K562 (cell line): ENCODE results near the gene MACROD2. TPM values are rescaled to one million over a fixed set of nuclear protein-coding genes. Genes with fewer than 3 reads are reported as not detected.

Source experiments
- ATAC-seq: fragments of 200-7000 bp; cut with Tn5 transposase; 3 replicates; pipeline ENCODE4 v1.9.1; 2020; ENCODE audit warnings: moderate library complexity
- BruUV-seq: library from RNA; stranded (reverse); fragments of 400-500 nt; replicated peaks from 2 replicates; lab custom pipeline; 2021; lab: Mats Ljungman, UMichigan
- CTCF ChIA-PET: fragments of 300-600 bp; formaldehyde crosslinking; extraction: SDS; loops from one replicate; lab custom pipeline; 2021; ENCODE audit warnings: low intra/inter-chr PET ratio; lab: Yijun Ruan, JAX
- POLR2A ChIA-PET: fragments of 300-600, 350-650 bp; sonication (Branson Sonifier 250); formaldehyde crosslinking; extraction: SDS; loops from one replicate; lab custom pipeline; 2021; ENCODE audit warnings: antibody characterized with exemption, inconsistent platforms; lab: Yijun Ruan, JAX
- DNase-seq, 4 experiments: peaks; one replicate each; pipeline versions ENCODE4 v3.0.0 to v3.0.0-alpha.2; 2011 to 2018; ENCODE audit warnings: low spot score in 3 of 4, mixed read lengths in 3 of 4; ENCODE audit errors: extremely low read depth in 1 of 4
- FAIRE-seq: peaks from 2 replicates; lab custom pipeline; 2011; peaks lifted over from hg19 to GRCh38; lab: Jason Lieb, UNC
- H2AFZ ChIP-seq: 2 replicates; pipeline ENCODE4 v1.6.0; 2011; ENCODE audit warnings: low read depth, low read length, control low read depth, inconsistent platforms
- H3K27ac ChIP-seq: fragments of 200-600 bp; 3 replicates; pipeline ENCODE4 v1.8.0; 2011; ENCODE audit warnings: low read depth, mild to moderate bottlenecking, control low read depth, inconsistent platforms, low read length, moderate library complexity, mixed read lengths; ENCODE audit errors: extremely low read depth
- H3K27me3 ChIP-seq, 2 experiments: fragments of 300-600 bp in 1 of 2; 2 replicates in 1 of 2; 3 replicates in 1 of 2; pipeline versions ENCODE4 v1.6.0 to v1.8.0; 2011; ENCODE audit warnings: inconsistent platforms in 2 of 2, low read length in 2 of 2, mild to moderate bottlenecking in 1 of 2, mixed read lengths in 1 of 2, moderate library complexity in 1 of 2; ENCODE audit not compliant: control insufficient read depth in 2 of 2, insufficient read depth in 2 of 2
- H3K36me3 ChIP-seq: fragments of 300-600 bp; 3 replicates; pipeline ENCODE4 v1.8.0; 2011; ENCODE audit warnings: mild to moderate bottlenecking, low read length, inconsistent platforms; ENCODE audit not compliant: control insufficient read depth, insufficient read depth
- H3K4me1 ChIP-seq, 2 experiments: fragments of 200-600 bp in 1 of 2; replicated peaks in 1 of 2; 2 replicates in 1 of 2; 3 replicates in 1 of 2; pipeline versions ENCODE4 v1.5.1 to v1.8.0; 2011; ENCODE audit warnings: inconsistent platforms in 2 of 2, low read length in 2 of 2, mild to moderate bottlenecking in 1 of 2, mixed read lengths in 1 of 2, moderate library complexity in 1 of 2; ENCODE audit not compliant: control insufficient read depth in 2 of 2, insufficient read depth in 2 of 2
- H3K4me2 ChIP-seq: 2 replicates; pipeline ENCODE4 v1.6.1; 2011; ENCODE audit warnings: low read length, control low read depth, inconsistent platforms, mixed read lengths; ENCODE audit not compliant: insufficient read depth
- H3K4me3 ChIP-seq: fragments of 200-600 bp; sonication (generic), shearing (Covaris generic); 2 replicates; pipeline ENCODE4 v1.5.1; 2016; ENCODE audit warnings: control low read depth, inconsistent platforms
- H3K79me2 ChIP-seq: fragments of 200-600 bp; 3 replicates; pipeline ENCODE4 v1.8.0; 2011; ENCODE audit warnings: low read length, inconsistent platforms; ENCODE audit not compliant: control insufficient read depth, insufficient read depth
- H3K9ac ChIP-seq, 2 experiments: 2 replicates each; pipeline versions ENCODE4 v1.6.0 to v1.6.1; 2011; ENCODE audit warnings: low read depth in 2 of 2, low read length in 2 of 2, control low read depth in 1 of 2, inconsistent platforms in 1 of 2, mild to moderate bottlenecking in 1 of 2, mixed read lengths in 1 of 2; ENCODE audit not compliant: insufficient read depth in 1 of 2
- H3K9me1 ChIP-seq: one replicate; pipeline ENCODE4 v1.6.0; 2011; ENCODE audit warnings: inconsistent platforms, mild to moderate bottlenecking, low read length, moderate library complexity; ENCODE audit not compliant: control insufficient read depth, insufficient read depth
- H3K9me3 ChIP-seq: replicated peaks from 2 replicates; pipeline ENCODE4 v1.5.1; 2011; ENCODE audit warnings: low read depth, low read length, inconsistent platforms; ENCODE audit not compliant: control insufficient read depth, insufficient read depth
- H4K20me1 ChIP-seq: replicated peaks from 2 replicates; pipeline ENCODE4 v1.6.1; 2011; ENCODE audit warnings: low read length, inconsistent platforms, mixed read lengths; ENCODE audit not compliant: control insufficient read depth, insufficient read depth
- CAMTA2 ChIP-seq: fragments of 250-450 bp; sonication (Bioruptor Pico); conservative IDR thresholded peaks from 2 replicates; pipeline ENCODE4 v1.5.1; 2022
- ILK ChIP-seq: fragments of 450-650 bp; IDR thresholded peaks from 2 replicates; pipeline ENCODE4 v1.6.1; 2016; ENCODE audit warnings: missing genetic modification characterization, low read depth, mild to moderate bottlenecking, missing compliant biosample characterization, moderate library complexity, borderline replicate concordance
- MTA1 ChIP-seq: fragments of 450-650 bp; IDR thresholded peaks from 2 replicates; pipeline ENCODE4 v1.6.1; 2017; ENCODE audit warnings: borderline replicate concordance
- NFE2 ChIP-seq: IDR thresholded peaks from 2 replicates; pipeline ENCODE4 v1.6.1; 2014; ENCODE audit warnings: antibody characterized with exemption, low read depth
- RFX1 ChIP-seq: fragments of 450-650 bp; IDR thresholded peaks from 2 replicates; pipeline ENCODE4 v1.6.1; 2016; ENCODE audit warnings: mild to moderate bottlenecking, moderate library complexity
- SRF ChIP-seq, 2 experiments: fragments of 250-450, 450-650 bp in 1 of 2; sonication (Bioruptor Pico) in 1 of 2; sonication (generic) in 1 of 2; formaldehyde crosslinking; IDR thresholded peaks; 2 replicates each; pipeline versions ENCODE4 v1.5.0 to v1.5.1; 2020 to 2022; ENCODE audit warnings: mild to moderate bottlenecking in 1 of 2, missing genetic modification reagents in 1 of 2
- TCF3 ChIP-seq: sonication (generic); formaldehyde crosslinking; IDR thresholded peaks from 2 replicates; pipeline ENCODE4 v1.4.0; 2020; ENCODE audit warnings: mild to moderate bottlenecking, missing genetic modification reagents
- U2AF2 ChIP-seq: fragments of 200-400 bp; formaldehyde crosslinking; optimal IDR thresholded peaks from 2 replicates; pipeline ENCODE3; 2017; ENCODE audit warnings: low read depth, mild to moderate bottlenecking, low read length
- YBX1 ChIP-seq: fragments of 450-650 bp; IDR thresholded peaks from 2 replicates; pipeline ENCODE4 v1.7.1; 2016; ENCODE audit warnings: mild to moderate bottlenecking
- ZKSCAN8 ChIP-seq: fragments of 200-800 bp; sonication (Bioruptor generic); IDR thresholded peaks from 2 replicates; pipeline ENCODE4 v1.6.1; 2016; ENCODE audit warnings: missing genetic modification characterization, missing compliant biosample characterization
- WGBS: fragments of 100-300 bp; shearing (Covaris generic); methylation state at CpG from one replicate; pipeline ENCODE4 v1.1.6; 2016; ENCODE audit warnings: low coverage, mixed read lengths; ENCODE audit not compliant: insufficient coverage; ENCODE audit errors: missing lambda C conversion rate; 5-methylcytosine and 5-hydroxymethylcytosine counted together
- in situ Hi-C: fragments of 300-500 bp; cut with MboI; formaldehyde crosslinking; loops from 4 replicates; pipeline ENCODE4 v1.15.0; 2018; ENCODE audit warnings: inconsistent platforms, mixed read lengths
- intact Hi-C: fragments of 100-400 bp; cut with micrococcal nuclease; formaldehyde crosslinking; loops from 2 replicates; pipeline ENCODE4 v1.14.2; 2022
- polyA plus RNA-seq, 8 experiments: library from polyadenylated mRNA; depleted of rRNA in 4 of 8; stranded (reverse) in 5 of 8; unstranded in 3 of 8; fragments of >200 nt; fragmentation: Nextera tagmentation in 2 of 8; fragmentation: Illumina TruSeq in 1 of 8; extraction: Ambion mirVana in 2 of 8; extraction: Trizol in 1 of 8; gene quantifications; 2 replicates each; pipeline versions ENCODE4 v1.2.1 to v1.2.3, GENCODE V29; 2011 to 2014; ENCODE audit warnings: inconsistent platforms in 1 of 8, missing spikeins in 1 of 8
- total RNA-seq, 7 experiments: library from RNA; depleted of rRNA in 6 of 7; stranded (reverse); fragments of >200 nt in 6 of 7; fragmentation: Illumina TruSeq in 2 of 7; extraction: Trizol in 2 of 7; gene quantifications; 2 replicates each; pipeline versions ENCODE4 v1.2.1 to v1.2.3, GENCODE V29; 2011 to 2021; ENCODE audit warnings: low replicate concordance in 1 of 7
- TF ChIP-seq, protein P1 (sequence below): fragments of 250-450 bp; sonication (Bioruptor Pico); IDR thresholded peaks from 2 replicates; pipeline ENCODE4 v1.8.0; 2022; ENCODE audit warnings: moderate library complexity, mild to moderate bottlenecking, inconsistent platforms
- TF ChIP-seq, protein P2 (sequence below): fragments of 200-600 bp; sonication (generic); IDR thresholded peaks from one replicate; pipeline ENCODE4 v1.6.1; 2012; ENCODE audit warnings: mild to moderate bottlenecking, low read depth, low read length, inconsistent platforms

Gene MACROD2
- total and polyA plus RNA-seq, 9 of the 15 experiments (the other 6 are each of a cell fraction or from before 2014, with no cell fraction given) = not detected

DNA sequence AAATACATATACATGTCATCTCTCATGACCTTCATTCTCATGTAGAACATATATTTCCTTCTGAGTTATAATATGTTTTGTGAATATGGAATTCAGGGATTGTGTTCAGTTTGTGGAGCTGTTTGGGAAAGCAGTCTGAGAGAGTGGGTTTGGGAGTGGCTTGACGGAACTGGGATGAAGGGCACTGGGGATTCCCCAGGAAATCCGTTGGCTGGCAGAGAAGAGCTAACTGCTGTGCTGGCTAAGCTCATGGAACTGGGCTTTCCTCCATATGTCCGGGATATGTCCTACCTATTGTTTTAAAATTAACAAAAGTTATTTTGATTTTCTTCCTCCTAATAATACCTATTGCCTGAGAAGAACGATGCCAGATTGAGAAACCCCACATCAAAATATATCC is 701.6 kb downstream of the MACROD2 start:
- FAIRE-seq = no peak
- BruUV-seq = no TSS peak
- WGBS = 0% methylated on average over 4 of the region's 4 CpGs
- H3K4me1 ChIP-seq = no peaks in the 10 kb centered on the region
- no peaks in the 10 kb centered on the region for H3K36me3 ChIP-seq
- H3K9me1 ChIP-seq = no peaks in the 10 kb centered on the region
- no peak for ATAC-seq
- H3K4me3 ChIP-seq = no peak overlapping the region
- no peak for DNase-seq
- no peak overlapping the region for H3K27ac ChIP-seq
- intact Hi-C loops (no loop called here), in situ Hi-C loops (no loop called here)
- no peaks in the 10 kb centered on the region for H3K27me3 ChIP-seq
- H3K79me2 ChIP-seq = no peaks in the 10 kb centered on the region
- ChIA-PET CTCF (no interaction called here), POLR2A (no interaction called here)
- H3K4me2 ChIP-seq = no peak overlapping the region
- peaks cover 2% of the 10 kb centered on the region; the same call in 1 of the 2 replicates for H3K9me3 ChIP-seq
- H4K20me1 ChIP-seq = no peaks in the 10 kb centered on the region
- no peak overlapping the region for H3K9ac ChIP-seq
- H2AFZ ChIP-seq = no peak overlapping the region
- no peak for TF ChIP-seq YBX1
- TF ChIP-seq TCF3 (CRISPR knock-in tag) = no peak
- TF ChIP-seq U2AF2 = no peak
- no peak for TF ChIP-seq CAMTA2 (CRISPR knock-in tag)
- TF ChIP-seq ILK (tag) = no peak
- TF ChIP-seq NFE2 = no peak
- TF ChIP-seq, protein P1, sequence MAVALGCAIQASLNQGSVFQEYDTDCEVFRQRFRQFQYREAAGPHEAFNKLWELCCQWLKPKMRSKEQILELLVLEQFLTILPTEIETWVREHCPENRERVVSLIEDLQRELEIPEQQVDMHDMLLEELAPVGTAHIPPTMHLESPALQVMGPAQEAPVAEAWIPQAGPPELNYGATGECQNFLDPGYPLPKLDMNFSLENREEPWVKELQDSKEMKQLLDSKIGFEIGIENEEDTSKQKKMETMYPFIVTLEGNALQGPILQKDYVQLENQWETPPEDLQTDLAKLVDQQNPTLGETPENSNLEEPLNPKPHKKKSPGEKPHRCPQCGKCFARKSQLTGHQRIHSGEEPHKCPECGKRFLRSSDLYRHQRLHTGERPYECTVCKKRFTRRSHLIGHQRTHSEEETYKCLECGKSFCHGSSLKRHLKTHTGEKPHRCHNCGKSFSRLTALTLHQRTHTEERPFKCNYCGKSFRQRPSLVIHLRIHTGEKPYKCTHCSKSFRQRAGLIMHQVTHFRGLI (CRISPR knock-in tag) = no peak
- TF ChIP-seq MTA1 = no peak
- no peak for TF ChIP-seq RFX1
- TF ChIP-seq, protein P2, sequence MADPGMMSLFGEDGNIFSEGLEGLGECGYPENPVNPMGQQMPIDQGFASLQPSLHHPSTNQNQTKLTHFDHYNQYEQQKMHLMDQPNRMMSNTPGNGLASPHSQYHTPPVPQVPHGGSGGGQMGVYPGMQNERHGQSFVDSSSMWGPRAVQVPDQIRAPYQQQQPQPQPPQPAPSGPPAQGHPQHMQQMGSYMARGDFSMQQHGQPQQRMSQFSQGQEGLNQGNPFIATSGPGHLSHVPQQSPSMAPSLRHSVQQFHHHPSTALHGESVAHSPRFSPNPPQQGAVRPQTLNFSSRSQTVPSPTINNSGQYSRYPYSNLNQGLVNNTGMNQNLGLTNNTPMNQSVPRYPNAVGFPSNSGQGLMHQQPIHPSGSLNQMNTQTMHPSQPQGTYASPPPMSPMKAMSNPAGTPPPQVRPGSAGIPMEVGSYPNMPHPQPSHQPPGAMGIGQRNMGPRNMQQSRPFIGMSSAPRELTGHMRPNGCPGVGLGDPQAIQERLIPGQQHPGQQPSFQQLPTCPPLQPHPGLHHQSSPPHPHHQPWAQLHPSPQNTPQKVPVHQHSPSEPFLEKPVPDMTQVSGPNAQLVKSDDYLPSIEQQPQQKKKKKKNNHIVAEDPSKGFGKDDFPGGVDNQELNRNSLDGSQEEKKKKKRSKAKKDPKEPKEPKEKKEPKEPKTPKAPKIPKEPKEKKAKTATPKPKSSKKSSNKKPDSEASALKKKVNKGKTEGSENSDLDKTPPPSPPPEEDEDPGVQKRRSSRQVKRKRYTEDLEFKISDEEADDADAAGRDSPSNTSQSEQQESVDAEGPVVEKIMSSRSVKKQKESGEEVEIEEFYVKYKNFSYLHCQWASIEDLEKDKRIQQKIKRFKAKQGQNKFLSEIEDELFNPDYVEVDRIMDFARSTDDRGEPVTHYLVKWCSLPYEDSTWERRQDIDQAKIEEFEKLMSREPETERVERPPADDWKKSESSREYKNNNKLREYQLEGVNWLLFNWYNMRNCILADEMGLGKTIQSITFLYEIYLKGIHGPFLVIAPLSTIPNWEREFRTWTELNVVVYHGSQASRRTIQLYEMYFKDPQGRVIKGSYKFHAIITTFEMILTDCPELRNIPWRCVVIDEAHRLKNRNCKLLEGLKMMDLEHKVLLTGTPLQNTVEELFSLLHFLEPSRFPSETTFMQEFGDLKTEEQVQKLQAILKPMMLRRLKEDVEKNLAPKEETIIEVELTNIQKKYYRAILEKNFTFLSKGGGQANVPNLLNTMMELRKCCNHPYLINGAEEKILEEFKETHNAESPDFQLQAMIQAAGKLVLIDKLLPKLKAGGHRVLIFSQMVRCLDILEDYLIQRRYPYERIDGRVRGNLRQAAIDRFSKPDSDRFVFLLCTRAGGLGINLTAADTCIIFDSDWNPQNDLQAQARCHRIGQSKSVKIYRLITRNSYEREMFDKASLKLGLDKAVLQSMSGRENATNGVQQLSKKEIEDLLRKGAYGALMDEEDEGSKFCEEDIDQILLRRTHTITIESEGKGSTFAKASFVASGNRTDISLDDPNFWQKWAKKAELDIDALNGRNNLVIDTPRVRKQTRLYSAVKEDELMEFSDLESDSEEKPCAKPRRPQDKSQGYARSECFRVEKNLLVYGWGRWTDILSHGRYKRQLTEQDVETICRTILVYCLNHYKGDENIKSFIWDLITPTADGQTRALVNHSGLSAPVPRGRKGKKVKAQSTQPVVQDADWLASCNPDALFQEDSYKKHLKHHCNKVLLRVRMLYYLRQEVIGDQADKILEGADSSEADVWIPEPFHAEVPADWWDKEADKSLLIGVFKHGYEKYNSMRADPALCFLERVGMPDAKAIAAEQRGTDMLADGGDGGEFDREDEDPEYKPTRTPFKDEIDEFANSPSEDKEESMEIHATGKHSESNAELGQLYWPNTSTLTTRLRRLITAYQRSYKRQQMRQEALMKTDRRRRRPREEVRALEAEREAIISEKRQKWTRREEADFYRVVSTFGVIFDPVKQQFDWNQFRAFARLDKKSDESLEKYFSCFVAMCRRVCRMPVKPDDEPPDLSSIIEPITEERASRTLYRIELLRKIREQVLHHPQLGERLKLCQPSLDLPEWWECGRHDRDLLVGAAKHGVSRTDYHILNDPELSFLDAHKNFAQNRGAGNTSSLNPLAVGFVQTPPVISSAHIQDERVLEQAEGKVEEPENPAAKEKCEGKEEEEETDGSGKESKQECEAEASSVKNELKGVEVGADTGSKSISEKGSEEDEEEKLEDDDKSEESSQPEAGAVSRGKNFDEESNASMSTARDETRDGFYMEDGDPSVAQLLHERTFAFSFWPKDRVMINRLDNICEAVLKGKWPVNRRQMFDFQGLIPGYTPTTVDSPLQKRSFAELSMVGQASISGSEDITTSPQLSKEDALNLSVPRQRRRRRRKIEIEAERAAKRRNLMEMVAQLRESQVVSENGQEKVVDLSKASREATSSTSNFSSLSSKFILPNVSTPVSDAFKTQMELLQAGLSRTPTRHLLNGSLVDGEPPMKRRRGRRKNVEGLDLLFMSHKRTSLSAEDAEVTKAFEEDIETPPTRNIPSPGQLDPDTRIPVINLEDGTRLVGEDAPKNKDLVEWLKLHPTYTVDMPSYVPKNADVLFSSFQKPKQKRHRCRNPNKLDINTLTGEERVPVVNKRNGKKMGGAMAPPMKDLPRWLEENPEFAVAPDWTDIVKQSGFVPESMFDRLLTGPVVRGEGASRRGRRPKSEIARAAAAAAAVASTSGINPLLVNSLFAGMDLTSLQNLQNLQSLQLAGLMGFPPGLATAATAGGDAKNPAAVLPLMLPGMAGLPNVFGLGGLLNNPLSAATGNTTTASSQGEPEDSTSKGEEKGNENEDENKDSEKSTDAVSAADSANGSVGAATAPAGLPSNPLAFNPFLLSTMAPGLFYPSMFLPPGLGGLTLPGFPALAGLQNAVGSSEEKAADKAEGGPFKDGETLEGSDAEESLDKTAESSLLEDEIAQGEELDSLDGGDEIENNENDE = no peak
- TF ChIP-seq SRF (CRISPR knock-in tag; IDR thresholded peaks at IDR 0.05) = no peak
- no peak for TF ChIP-seq ZKSCAN8
